GM13976 (cell line): Measurements from ENCODE around the gene FIGNL2.

ENCODE experiments used
- DNase-seq: peaks from one replicate; pipeline ENCODE4 v3.0.0; 2012; ENCODE audit warnings: low spot score
- CTCF ChIP-seq: IDR thresholded peaks from 2 replicates; pipeline ENCODE4 v1.5.1; 2012; ENCODE audit warnings: borderline replicate concordance, mild to moderate bottlenecking; ENCODE audit not compliant: insufficient read depth; ENCODE audit errors: extremely low read depth, missing control alignments, control extremely low read depth
- in situ Hi-C: fragments of 300-500 bp; cut with MboI; formaldehyde crosslinking; loops from one replicate; pipeline ENCODE4 v1.12.0; 2022; ENCODE audit warnings: low sequenced_read_pairs, mixed read lengths, inconsistent platforms; ENCODE audit not compliant: unreplicated experiment

Gene FIGNL2

GRCh38 chr12:51822956-51823355 lies 25.6 kb downstream of the FIGNL2 start:
- no peak for DNase-seq
- in situ Hi-C loops: no loop called here
- no peak for TF ChIP-seq CTCF

GRCh38 chr12:51822261-51822616 lies 26.3 kb downstream of the FIGNL2 start:
- no peak for TF ChIP-seq CTCF
- in situ Hi-C loops: no loop called here
- no peak for DNase-seq

- DNase-seq: no peak
- in situ Hi-C loops: no loop called here
These were observed 26.9 kb downstream of the FIGNL2 start for GRCh38 chr12:51821440-51822260.

GRCh38 chr12:51820526-51821439 lies 27.7 kb downstream of the FIGNL2 start:
- in situ Hi-C loops: no loop called here
- peak; percentile 73 for DNase-seq

More at GRCh38 chr12:51821440-51822260, 26.9 kb downstream of the FIGNL2 start:
- TF ChIP-seq CTCF: no peak

GRCh38 chr12:51819736-51820525 lies 28.6 kb downstream of the FIGNL2 start:
- in situ Hi-C loops: no loop called here
- no peak for DNase-seq
- no peak for TF ChIP-seq CTCF

More at GRCh38 chr12:51820526-51821439, 27.7 kb downstream of the FIGNL2 start:
- TF ChIP-seq CTCF: peak; percentile 26

GRCh38 chr12:51818566-51819300 lies 29.8 kb downstream of the FIGNL2 start:
- no peak for TF ChIP-seq CTCF
- in situ Hi-C loops: no loop called here

More at GRCh38 chr12:51818566-51819300, 29.8 kb downstream of the FIGNL2 start:
- DNase-seq: no peak
